H9 (cell line): ENCODE results near the gene ANKRD30A. TPM values are rescaled to one million over a fixed set of nuclear protein-coding genes. Genes with fewer than 3 reads are reported as not detected.

Source experiments
- DNase-seq: peaks from one replicate; pipeline ENCODE4 v3.0.0-alpha.2; 2017
- H2AFZ ChIP-seq: one replicate; pipeline ENCODE4 v1.6.1; 2013; ENCODE audit warnings: mild to moderate bottlenecking, low read length, control low read depth, moderate library complexity
- H2AK5ac ChIP-seq: 2 replicates; pipeline ENCODE4 v1.6.1; 2013; ENCODE audit warnings: low read length, control low read depth, mixed read lengths; ENCODE audit not compliant: insufficient read length
- H2BK120ac ChIP-seq: one replicate; pipeline ENCODE4 v1.6.1; 2013; ENCODE audit warnings: low read depth, mild to moderate bottlenecking, low read length, control low read depth, inconsistent platforms; ENCODE audit not compliant: poor library complexity, severe bottlenecking
- H2BK12ac ChIP-seq: 2 replicates; pipeline ENCODE4 v1.6.1; 2013; ENCODE audit warnings: low read length, control low read depth, mixed read lengths, low read depth; ENCODE audit not compliant: insufficient read length
- H2BK15ac ChIP-seq: 2 replicates; pipeline ENCODE4 v1.6.1; 2013; ENCODE audit warnings: low read depth, low read length, control low read depth
- H2BK20ac ChIP-seq: one replicate; pipeline ENCODE4 v1.6.1; 2013; ENCODE audit warnings: low read depth, mild to moderate bottlenecking, low read length, control low read depth, inconsistent platforms; ENCODE audit not compliant: poor library complexity, severe bottlenecking
- H2BK5ac ChIP-seq: 2 replicates; pipeline ENCODE4 v1.6.1; 2013; ENCODE audit warnings: low read length, control low read depth, mixed read lengths; ENCODE audit not compliant: insufficient read length
- H3K14ac ChIP-seq: 2 replicates; pipeline ENCODE4 v1.6.1; 2013; ENCODE audit warnings: low read length, control low read depth; ENCODE audit not compliant: insufficient read depth
- H3K18ac ChIP-seq: 2 replicates; pipeline ENCODE4 v1.6.1; 2013; ENCODE audit warnings: low read depth, mild to moderate bottlenecking, mixed read lengths, low read length, control low read depth; ENCODE audit not compliant: insufficient read length
- H3K23ac ChIP-seq: 2 replicates; pipeline ENCODE4 v1.6.1; 2013; ENCODE audit warnings: low read length, control low read depth, mixed read lengths, low read depth; ENCODE audit not compliant: insufficient read length
- H3K23me2 ChIP-seq: 2 replicates; pipeline ENCODE4 v1.6.1; 2013; ENCODE audit warnings: low read depth, mild to moderate bottlenecking, mixed read lengths, low read length, control low read depth; ENCODE audit not compliant: insufficient read length, poor library complexity, severe bottlenecking
- H3K27ac ChIP-seq: 2 replicates; pipeline ENCODE4 v1.5.1; 2013; ENCODE audit warnings: low read length, control low read depth, mixed read lengths, low read depth; ENCODE audit not compliant: insufficient read length
- H3K27me3 ChIP-seq: 2 replicates; pipeline ENCODE4 v1.6.1; 2013; ENCODE audit warnings: low read length, control low read depth, inconsistent platforms; ENCODE audit not compliant: insufficient read depth
- H3K4ac ChIP-seq: 2 replicates; pipeline ENCODE4 v1.6.1; 2013; ENCODE audit warnings: low read depth, mild to moderate bottlenecking, control low read depth, inconsistent platforms, low read length, moderate library complexity
- H3K4me1 ChIP-seq: 2 replicates; pipeline ENCODE4 v1.6.1; 2013; ENCODE audit warnings: low read length, control low read depth, inconsistent platforms; ENCODE audit not compliant: insufficient read depth
- H3K4me2 ChIP-seq: 2 replicates; pipeline ENCODE4 v1.6.1; 2013; ENCODE audit warnings: low read length, control low read depth, mixed read lengths; ENCODE audit not compliant: insufficient read length, insufficient read depth
- H3K56ac ChIP-seq: 2 replicates; pipeline ENCODE4 v1.6.1; 2013; ENCODE audit warnings: low read depth, mild to moderate bottlenecking, mixed read lengths, low read length, control low read depth; ENCODE audit not compliant: insufficient read length
- H3K79me1 ChIP-seq: 2 replicates; pipeline ENCODE4 v1.6.1; 2013; ENCODE audit warnings: low read depth, mild to moderate bottlenecking, moderate library complexity, low read length, control low read depth, inconsistent platforms; ENCODE audit not compliant: insufficient read depth, poor library complexity, severe bottlenecking
- H3K79me2 ChIP-seq: 2 replicates; pipeline ENCODE4 v1.6.1; 2013; ENCODE audit warnings: low read length, control low read depth, inconsistent platforms; ENCODE audit not compliant: insufficient read depth
- H3K9ac ChIP-seq: 2 replicates; pipeline ENCODE4 v1.6.1; 2013; ENCODE audit warnings: low read length, control low read depth, mixed read lengths; ENCODE audit not compliant: insufficient read length; ENCODE audit errors: extremely low read depth
- H3K9me3 ChIP-seq: one replicate; pipeline ENCODE4 v1.6.1; 2013; ENCODE audit warnings: low read depth, low read length, inconsistent platforms; ENCODE audit not compliant: control insufficient read depth
- H3T11ph ChIP-seq: one replicate; pipeline ENCODE4 v1.6.1; 2013; ENCODE audit warnings: mild to moderate bottlenecking, low read length, control low read depth, inconsistent platforms
- H4K20me1 ChIP-seq: one replicate; pipeline ENCODE4 v1.6.1; 2013; ENCODE audit not compliant: control insufficient read depth, insufficient read length, insufficient read depth
- H4K5ac ChIP-seq: 2 replicates; pipeline ENCODE4 v1.6.1; 2013; ENCODE audit warnings: low read depth, mild to moderate bottlenecking, mixed read lengths, low read length, control low read depth; ENCODE audit not compliant: insufficient read length
- H4K8ac ChIP-seq: replicated peaks from 2 replicates; pipeline ENCODE4 v1.6.1; 2013; ENCODE audit warnings: low read length, control low read depth, mixed read lengths, low read depth; ENCODE audit not compliant: insufficient read length
- H4K91ac ChIP-seq: 2 replicates; pipeline ENCODE4 v1.6.1; 2013; ENCODE audit warnings: low read depth, mild to moderate bottlenecking, moderate library complexity, mixed read lengths, low read length, control low read depth; ENCODE audit not compliant: insufficient read length
- H3K27ac Mint-ChIP-seq, 3 experiments: 2 replicates in 2 of 3; 3 replicates in 1 of 3; pipeline ENCODE4 v1.8.0; 2020 to 2021; ENCODE audit warnings: mixed read lengths in 3 of 3, mild to moderate bottlenecking in 1 of 3, moderate library complexity in 1 of 3
- H3K27me3 Mint-ChIP-seq: 2 replicates; pipeline ENCODE4 v1.8.0; 2021; ENCODE audit warnings: low read depth, mild to moderate bottlenecking, moderate library complexity, mixed read lengths
- H3K36me3 Mint-ChIP-seq, 3 experiments: 2 replicates in 2 of 3; 3 replicates in 1 of 3; pipeline ENCODE4 v1.8.0; 2020 to 2021; ENCODE audit warnings: low read depth in 3 of 3, mixed read lengths in 3 of 3; ENCODE audit not compliant: insufficient read depth in 1 of 3
- H3K4me1 Mint-ChIP-seq, 2 experiments: 2 replicates each; pipeline ENCODE4 v1.8.0; 2020; ENCODE audit warnings: mixed read lengths in 2 of 2
- H3K4me3 Mint-ChIP-seq, 2 experiments: 2 replicates in 1 of 2; 3 replicates in 1 of 2; pipeline ENCODE4 v1.8.0; 2020 to 2021; ENCODE audit warnings: mild to moderate bottlenecking in 2 of 2, mixed read lengths in 2 of 2, moderate library complexity in 1 of 2
- H3K9me3 Mint-ChIP-seq, 2 experiments: 2 replicates in 1 of 2; 3 replicates in 1 of 2; pipeline ENCODE4 v1.8.0; 2020; ENCODE audit warnings: mild to moderate bottlenecking in 2 of 2, mixed read lengths in 2 of 2, moderate library complexity in 1 of 2
- CTCF ChIP-seq: fragments of 200-600 bp; sonication (generic); conservative IDR thresholded peaks from 3 replicates; pipeline ENCODE4 v1.8.0; 2021; ENCODE audit warnings: antibody characterized with exemption, mild to moderate bottlenecking
- WGBS: extraction: QIAGEN DNeasy Blood & Tissue Kit; methylation state at CpG from one replicate; pipeline ENCODE4 v1.1.7; 2013; ENCODE audit warnings: missing lambda C conversion rate, low lambda C conversion rate, mixed read lengths; ENCODE audit not compliant: insufficient read length; ENCODE audit errors: extremely low coverage; 5-methylcytosine and 5-hydroxymethylcytosine counted together
- total RNA-seq: library from RNA; stranded (reverse); gene quantifications from 2 replicates; pipeline ENCODE4 v1.2.1, GENCODE V29; 2021

ANKRD30A gene
- total RNA-seq, 1 experiment from 2014 or later: not detected

DNA sequence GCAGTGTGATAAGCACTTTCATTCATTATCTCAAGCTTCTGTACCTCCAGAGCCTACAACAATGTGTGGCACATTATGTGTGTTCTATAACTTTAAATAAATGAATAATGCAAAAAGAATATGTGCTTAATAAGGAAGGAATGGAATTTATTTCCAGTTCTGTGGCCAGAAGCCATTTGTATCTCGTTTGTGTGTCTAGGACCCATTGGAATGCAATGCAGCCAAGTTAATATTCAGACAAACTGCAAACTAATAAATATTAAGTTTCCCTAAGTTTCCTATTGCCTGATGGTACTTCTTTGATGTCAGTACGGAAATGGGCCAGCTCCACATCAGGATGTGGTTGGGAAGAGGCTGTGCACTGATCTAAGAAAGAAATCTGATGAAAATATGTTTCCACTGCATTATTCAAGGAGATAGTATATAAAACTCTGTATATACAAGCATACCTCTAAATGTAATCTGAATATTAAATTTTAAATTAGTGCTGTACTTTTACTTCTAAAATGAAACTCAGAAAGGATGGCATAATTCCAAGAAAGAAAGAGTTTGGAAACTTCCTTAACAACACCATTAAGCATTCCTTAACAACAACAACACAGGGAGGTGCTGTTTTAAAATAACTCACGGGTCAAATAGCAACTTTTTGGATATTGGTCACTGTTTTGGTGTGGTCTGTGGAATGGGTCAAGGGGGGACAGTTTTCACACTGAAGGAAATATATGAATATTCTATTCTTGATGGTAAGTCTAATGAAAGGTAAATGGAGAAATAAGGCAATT is 29.4 kb upstream of the ANKRD30A start:
- no peak for TF ChIP-seq CTCF
- no peak overlapping the region for H2BK12ac ChIP-seq
- H3K23ac ChIP-seq: no peak overlapping the region
- H3K4me1 Mint-ChIP-seq: no peaks in the 10 kb centered on the region
- H3K9me3 ChIP-seq: peaks cover 60% of the 10 kb centered on the region
- no peak for DNase-seq
- H3K27me3 Mint-ChIP-seq: no peaks in the 10 kb centered on the region; the same call in 1 of the 2 replicates
- H3K36me3 Mint-ChIP-seq: peaks cover 9 to 33% (median 11%) of the 10 kb centered on the region in 3 experiments; a peak in 6 of 7 replicates
- no peak overlapping the region for H2BK15ac ChIP-seq
- no peak overlapping the region for H3K56ac ChIP-seq
- H4K8ac ChIP-seq: no peak overlapping the region
- no peaks in the 10 kb centered on the region for H4K20me1 ChIP-seq
- no peak overlapping the region for H3K9ac ChIP-seq
- no peaks in the 10 kb centered on the region for H3K79me2 ChIP-seq
- no peaks in the 10 kb centered on the region for H3K79me1 ChIP-seq
- H3T11ph ChIP-seq: no peak overlapping the region
- no peaks in the 10 kb centered on the region for H3K27me3 ChIP-seq
- H3K4ac ChIP-seq: no peak overlapping the region
- no peaks in the 10 kb centered on the region for H3K23me2 ChIP-seq
- no peak overlapping the region for H3K27ac ChIP-seq
- no CpG with 5 or more reads among the region's 3 CpGs for WGBS
- H2AFZ ChIP-seq: no peak overlapping the region
- no peak overlapping the region for H3K27ac Mint-ChIP-seq
- peaks cover 96 to 98% of the 10 kb centered on the region in 2 experiments for H3K9me3 Mint-ChIP-seq
- no peaks in the 10 kb centered on the region for H3K4me1 ChIP-seq
- H4K5ac ChIP-seq: no peak overlapping the region
- H2BK5ac ChIP-seq: no peak overlapping the region
- H4K91ac ChIP-seq: no peak overlapping the region
- H2BK20ac ChIP-seq: no peak overlapping the region
- H3K4me3 Mint-ChIP-seq: no peak overlapping the region
- H3K14ac ChIP-seq: no peak overlapping the region
- no peak overlapping the region for H3K4me2 ChIP-seq
- no peak overlapping the region for H2AK5ac ChIP-seq
- H3K18ac ChIP-seq: no peak overlapping the region
- no peak overlapping the region for H2BK120ac ChIP-seq
